ENCODE measurements around the gene FGFBP1. TPM values are rescaled to one million over a fixed set of nuclear protein-coding genes. Genes with fewer than 3 reads are reported as not detected.

FGFBP1 gene
- total and polyA plus RNA-seq, 4 donors: 7.1 to 45.7 (median 19.7) TPM; not detected in 1

GRCh38 chr4:15902746-15903145 is 35.8 kb downstream of the FGFBP1 start:
- Histone ChIP-seq H3K9ac (ENCODE audit: insufficient read depth in 1 of 2, low read length in 2 of 2) (no peak overlapping the region), H3K4me1 (ENCODE audit: control insufficient read depth in 5 of 5, insufficient read depth in 5 of 5, low read length in 5 of 5) (no peaks in the 10 kb centered on the region), H3K4me3 (no peak overlapping the region), H3K27me3 (ENCODE audit: control insufficient read depth in 3 of 3, insufficient read depth in 3 of 3, low read length in 2 of 3) (peaks cover 0 to 11% (median 0%) of the 10 kb centered on the region in 3 donors), H3K27ac (ENCODE audit: low read depth in 1 of 2, low read length in 1 of 2) (no peak overlapping the region), H3K36me3 (ENCODE audit: control insufficient read depth in 4 of 4, insufficient read depth in 4 of 4, low read length in 4 of 4) (no peaks in the 10 kb centered on the region), H3K9me3 (ENCODE audit: control insufficient read depth in 4 of 4, insufficient read depth in 3 of 4, low read length in 3 of 4) (peaks cover 0 to 2% (median 0%) of the 10 kb centered on the region in 4 donors)
- WGBS, 2 donors: 35 to 57% methylated on average over 2 of the region's 2 CpGs
- DNase-seq: no peak
- TF ChIP-seq CTCF (IDR thresholded peaks at IDR 0.05; ENCODE audit: control extremely low read depth, extremely low read depth): no peak
- ATAC-seq (ENCODE audit: insufficient read depth, low FRiP score): no peak

- H3K4me3 ChIP-seq: no peak overlapping the region
- H3K27ac ChIP-seq (ENCODE audit: low read depth in 1 of 2, low read length in 1 of 2): no peak overlapping the region
- peaks cover 0 to 2% (median 0%) of the 10 kb centered on the region in 4 donors for H3K9me3 ChIP-seq (ENCODE audit: control insufficient read depth in 4 of 4, insufficient read depth in 3 of 4, low read length in 3 of 4)
- DNase-seq (no peak), ATAC-seq (ENCODE audit: insufficient read depth, low FRiP score) (no peak)
- H3K27me3 ChIP-seq (ENCODE audit: control insufficient read depth in 3 of 3, insufficient read depth in 3 of 3, low read length in 2 of 3): peaks cover 0 to 11% (median 0%) of the 10 kb centered on the region in 3 donors
- H3K4me1 ChIP-seq (ENCODE audit: control insufficient read depth in 5 of 5, insufficient read depth in 5 of 5, low read length in 5 of 5): no peaks in the 10 kb centered on the region
- whole genome bisulfite sequencing, 2 donors: 35 to 57% methylated on average over 2 of the region's 2 CpGs
- TF ChIP-seq CTCF (IDR thresholded peaks at IDR 0.05; ENCODE audit: control extremely low read depth, extremely low read depth): no peak
- no peak overlapping the region for H3K9ac ChIP-seq (ENCODE audit: insufficient read depth in 1 of 2, low read length in 2 of 2)
- no peaks in the 10 kb centered on the region for H3K36me3 ChIP-seq (ENCODE audit: control insufficient read depth in 4 of 4, insufficient read depth in 4 of 4, low read length in 4 of 4)
These were observed 36.5 kb downstream of the FGFBP1 start for GRCh38 chr4:15901998-15902397.

GRCh38 chr4:15901007-15901406 is 37.5 kb downstream of the FGFBP1 start:
- TF ChIP-seq CTCF (IDR thresholded peaks at IDR 0.05; ENCODE audit: control extremely low read depth, extremely low read depth): no peak
- Histone ChIP-seq H3K9ac (ENCODE audit: insufficient read depth in 1 of 2, low read length in 2 of 2) (no peak overlapping the region), H3K4me1 (ENCODE audit: control insufficient read depth in 5 of 5, insufficient read depth in 5 of 5, low read length in 5 of 5) (no peaks in the 10 kb centered on the region), H3K4me3 (no peak overlapping the region), H3K27ac (ENCODE audit: low read depth in 1 of 2, low read length in 1 of 2) (no peak overlapping the region), H3K9me3 (ENCODE audit: control insufficient read depth in 4 of 4, insufficient read depth in 3 of 4, low read length in 3 of 4) (no peaks in the 10 kb centered on the region), H3K36me3 (ENCODE audit: control insufficient read depth in 4 of 4, insufficient read depth in 4 of 4, low read length in 4 of 4) (no peaks in the 10 kb centered on the region), H3K27me3 (ENCODE audit: control insufficient read depth in 3 of 3, insufficient read depth in 3 of 3, low read length in 2 of 3) (peaks cover 0 to 11% (median 0%) of the 10 kb centered on the region in 3 donors)
- ATAC-seq (ENCODE audit: insufficient read depth, low FRiP score) (no peak), DNase-seq (no peak)
- WGBS, 2 donors: 73 to 75% methylated on average over 3 of the region's 3 CpGs

DNA sequence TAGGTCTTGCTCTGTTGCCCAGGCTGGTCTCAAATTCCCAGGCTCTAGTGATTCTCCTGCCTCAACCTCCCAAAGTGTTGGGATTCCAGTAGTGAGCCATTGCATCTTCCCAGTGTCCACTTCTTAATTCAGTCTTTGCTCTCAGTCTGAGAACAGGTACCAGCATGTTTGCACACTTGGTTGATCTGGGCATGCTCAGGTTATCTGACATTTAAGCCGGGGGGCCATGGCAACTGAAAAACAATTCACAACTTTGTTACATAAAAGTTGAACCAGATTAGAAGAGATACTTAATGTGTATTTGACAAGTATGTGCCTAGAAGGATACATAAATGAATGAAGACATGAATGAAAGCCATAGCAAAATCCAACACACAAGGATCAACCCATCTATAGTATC is 39.0 kb downstream of the FGFBP1 start:
- Histone ChIP-seq H3K36me3 (ENCODE audit: control insufficient read depth in 4 of 4, insufficient read depth in 4 of 4, low read length in 4 of 4) (no peaks in the 10 kb centered on the region), H3K4me1 (ENCODE audit: control insufficient read depth in 5 of 5, insufficient read depth in 5 of 5, low read length in 5 of 5) (no peaks in the 10 kb centered on the region), H3K9me3 (ENCODE audit: control insufficient read depth in 4 of 4, insufficient read depth in 3 of 4, low read length in 3 of 4) (no peaks in the 10 kb centered on the region), H3K27ac (ENCODE audit: low read depth in 1 of 2, low read length in 1 of 2) (no peak overlapping the region), H3K4me3 (no peak overlapping the region), H3K27me3 (ENCODE audit: control insufficient read depth in 3 of 3, insufficient read depth in 3 of 3, low read length in 2 of 3) (peaks cover 0 to 10% (median 0%) of the 10 kb centered on the region in 3 donors), H3K9ac (ENCODE audit: insufficient read depth in 1 of 2, low read length in 2 of 2) (no peak overlapping the region)
- DNase-seq (no peak), ATAC-seq (ENCODE audit: insufficient read depth, low FRiP score) (no peak)
- WGBS, 2 donors: 87 to 97% methylated on average over 1 of the region's 1 CpG
- no peak for TF ChIP-seq CTCF (IDR thresholded peaks at IDR 0.05; ENCODE audit: control extremely low read depth, extremely low read depth)
